Measurements from ENCODE around the gene KCNMA1. TPM values are rescaled to one million over a fixed set of nuclear protein-coding genes. Genes with fewer than 3 reads are reported as not detected.

Gene KCNMA1
- polyA plus RNA-seq, 1 experiment = 21.4 TPM

DNA sequence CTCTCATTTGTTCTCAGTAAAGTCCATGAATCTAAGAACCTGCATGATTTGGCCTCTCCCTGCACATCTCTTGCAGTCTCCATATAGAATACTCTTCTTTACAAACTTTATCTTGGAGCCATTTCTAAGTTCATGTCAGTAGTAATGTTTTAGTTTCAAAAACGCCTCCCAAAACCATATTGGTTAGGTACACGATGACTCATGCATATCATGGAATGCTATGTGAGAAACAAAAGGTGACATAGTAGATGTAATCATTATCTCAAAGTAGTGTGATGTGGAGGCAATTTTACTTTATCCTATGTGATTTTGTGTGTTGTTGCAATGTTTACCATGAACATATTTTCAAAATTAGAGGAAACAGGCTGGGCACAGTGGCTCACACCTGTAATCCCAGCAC, 520.7 kb downstream of the KCNMA1 start:
- Histone ChIP-seq H3K36me3 (ENCODE audit: control insufficient read depth, insufficient read depth, low read length) (no peaks in the 10 kb centered on the region), H3K4me3 (ENCODE audit: low read depth, low read length) (no peak overlapping the region), H3K27me3 (ENCODE audit: control insufficient read depth, insufficient read depth, low read length) (no peaks in the 10 kb centered on the region)
- POLR2A ChIA-PET = no interaction called here
- CTCF ChIA-PET = no interaction called here
- TF ChIP-seq, protein P1, sequence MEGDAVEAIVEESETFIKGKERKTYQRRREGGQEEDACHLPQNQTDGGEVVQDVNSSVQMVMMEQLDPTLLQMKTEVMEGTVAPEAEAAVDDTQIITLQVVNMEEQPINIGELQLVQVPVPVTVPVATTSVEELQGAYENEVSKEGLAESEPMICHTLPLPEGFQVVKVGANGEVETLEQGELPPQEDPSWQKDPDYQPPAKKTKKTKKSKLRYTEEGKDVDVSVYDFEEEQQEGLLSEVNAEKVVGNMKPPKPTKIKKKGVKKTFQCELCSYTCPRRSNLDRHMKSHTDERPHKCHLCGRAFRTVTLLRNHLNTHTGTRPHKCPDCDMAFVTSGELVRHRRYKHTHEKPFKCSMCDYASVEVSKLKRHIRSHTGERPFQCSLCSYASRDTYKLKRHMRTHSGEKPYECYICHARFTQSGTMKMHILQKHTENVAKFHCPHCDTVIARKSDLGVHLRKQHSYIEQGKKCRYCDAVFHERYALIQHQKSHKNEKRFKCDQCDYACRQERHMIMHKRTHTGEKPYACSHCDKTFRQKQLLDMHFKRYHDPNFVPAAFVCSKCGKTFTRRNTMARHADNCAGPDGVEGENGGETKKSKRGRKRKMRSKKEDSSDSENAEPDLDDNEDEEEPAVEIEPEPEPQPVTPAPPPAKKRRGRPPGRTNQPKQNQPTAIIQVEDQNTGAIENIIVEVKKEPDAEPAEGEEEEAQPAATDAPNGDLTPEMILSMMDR (IDR thresholded peaks at IDR 0.05; ENCODE audit: insufficient read depth, low read depth, low read length) = no peak
- DNase-seq (ENCODE audit: low read depth) = no peak

DNA sequence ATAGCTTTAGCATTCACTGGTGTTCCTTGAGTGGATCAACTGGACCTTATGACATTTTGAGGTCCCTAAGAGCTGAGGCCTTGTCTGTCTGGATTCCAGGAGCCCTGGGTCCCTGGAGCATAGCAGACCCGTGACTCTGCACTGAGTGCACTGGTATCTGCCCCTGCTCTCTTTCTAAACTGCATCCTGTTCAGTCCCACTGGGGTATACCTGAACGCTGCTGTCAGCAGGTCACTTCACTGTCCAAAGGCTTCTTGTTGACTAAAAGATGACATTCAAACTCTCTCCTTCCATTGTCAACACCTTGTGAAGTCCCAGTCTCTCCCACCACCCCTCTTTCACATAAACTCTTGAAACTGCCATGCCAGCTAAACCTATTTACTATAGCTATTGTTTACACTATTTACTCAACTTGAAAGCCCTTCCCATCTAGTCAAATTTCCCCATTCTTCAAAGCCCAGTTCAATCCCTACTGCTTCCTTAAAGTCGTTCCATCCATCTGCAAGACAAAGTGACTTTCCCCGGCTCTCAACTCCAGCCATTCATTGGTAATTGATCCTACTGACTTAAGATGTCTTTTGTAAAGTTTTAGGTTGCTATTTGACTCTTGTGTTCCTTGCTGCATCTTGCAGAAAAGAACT, 523.3 kb downstream of the KCNMA1 start:
- TF ChIP-seq, protein P1 (IDR thresholded peaks at IDR 0.05; ENCODE audit: insufficient read depth, low read depth, low read length) = no peak
- DNase-seq (ENCODE audit: low read depth) = no peak
- CTCF ChIA-PET = interaction anchor here (0.6 to 1.5 kb wide), 3 partner anchors 16 to 52 kb away, joined by 4 to 6 read pairs (median 4); no protein-coding TSS in a partner anchor
- POLR2A ChIA-PET = interaction anchor here (0.5 kb wide), 1 partner anchor 1852 kb away, joined by 4 read pairs; no protein-coding TSS in a partner anchor
- Histone ChIP-seq H3K4me3 (ENCODE audit: low read depth, low read length) (no peak overlapping the region), H3K36me3 (ENCODE audit: control insufficient read depth, insufficient read depth, low read length) (no peaks in the 10 kb centered on the region; the same call in 1 of the 2 replicates), H3K27me3 (ENCODE audit: control insufficient read depth, insufficient read depth, low read length) (no peaks in the 10 kb centered on the region)

DNA sequence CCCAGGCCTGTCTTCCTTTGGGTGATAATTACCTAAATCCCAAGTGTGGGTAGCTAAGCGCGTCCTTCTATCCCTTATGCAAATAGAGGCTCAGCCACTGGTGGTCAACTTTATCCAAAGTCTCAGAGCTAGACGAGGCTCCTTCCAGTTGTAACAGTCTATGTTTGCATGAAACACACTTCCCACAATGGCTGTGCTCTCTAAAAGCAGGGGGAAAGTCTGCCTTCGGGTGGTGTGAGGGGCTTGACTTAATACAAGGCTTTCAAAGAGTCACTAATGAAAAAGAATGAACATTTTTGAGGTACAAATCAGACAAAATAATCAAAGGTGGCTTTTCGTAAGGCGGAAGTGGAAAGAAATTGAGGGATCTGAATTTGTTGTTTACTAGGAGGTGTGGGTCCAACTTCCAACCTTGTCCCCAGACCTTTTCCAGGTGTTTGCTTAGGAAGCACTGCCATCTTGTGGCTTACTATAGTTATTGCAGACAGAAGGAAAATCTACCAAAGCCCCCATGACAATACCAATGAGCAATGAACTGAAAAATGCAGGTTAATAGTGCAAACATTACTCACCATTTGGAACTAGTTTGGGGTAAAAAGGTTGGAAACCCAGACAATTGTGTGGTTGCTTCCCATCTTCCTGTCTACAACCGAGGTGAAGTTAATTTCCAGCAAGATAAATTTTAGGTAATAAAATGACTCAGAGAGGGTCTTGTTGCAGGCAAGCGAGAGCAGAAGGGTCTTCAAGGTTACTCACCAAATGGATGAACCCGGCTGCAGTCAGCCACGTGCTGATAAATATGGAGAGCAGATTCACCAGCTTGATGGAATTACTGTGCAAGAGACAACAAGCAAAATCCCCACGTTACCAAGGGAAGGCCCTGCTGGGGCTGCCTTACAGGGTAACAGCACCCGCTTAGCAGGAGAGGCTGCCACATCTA, 525.7 kb downstream of the KCNMA1 start:
- peak; percentile 70 for DNase-seq (ENCODE audit: low read depth)
- Histone ChIP-seq H3K27me3 (ENCODE audit: control insufficient read depth, insufficient read depth, low read length) (no peaks in the 10 kb centered on the region), H3K36me3 (ENCODE audit: control insufficient read depth, insufficient read depth, low read length) (no peaks in the 10 kb centered on the region; the same call in 1 of the 2 replicates), H3K4me3 (ENCODE audit: low read depth, low read length) (no peak overlapping the region)
- TF ChIP-seq, protein P1 (IDR thresholded peaks at IDR 0.05; ENCODE audit: insufficient read depth, low read depth, low read length) = peak; percentile 73
- CTCF ChIA-PET = interaction anchor here (0.8 to 1.8 kb wide), 9 partner anchors 8 to 1718 kb away, joined by 3 to 5 read pairs (median 4); no protein-coding TSS in a partner anchor
- POLR2A ChIA-PET = no interaction called here

GRCh38 chr10:77110757-77111156, 526.9 kb downstream of the KCNMA1 start:
- ChIA-PET CTCF (interaction anchor here (1.0 to 1.8 kb wide), 6 partner anchors 9 to 1717 kb away, joined by 4 to 5 read pairs (median 5); no protein-coding TSS in a partner anchor), POLR2A (no interaction called here)
- TF ChIP-seq, protein P1 (IDR thresholded peaks at IDR 0.05; ENCODE audit: insufficient read depth, low read depth, low read length) = no peak
- Histone ChIP-seq H3K4me3 (ENCODE audit: low read depth, low read length) (no peak overlapping the region), H3K36me3 (ENCODE audit: control insufficient read depth, insufficient read depth, low read length) (no peaks in the 10 kb centered on the region; the same call in 1 of the 2 replicates), H3K27me3 (ENCODE audit: control insufficient read depth, insufficient read depth, low read length) (no peaks in the 10 kb centered on the region)
- DNase-seq (ENCODE audit: low read depth) = no peak
